Adipocyte (in vitro differentiated cells): Measurements from ENCODE around the gene NDUFS6.

ENCODE experiments used
- DNase-seq: peaks from one replicate; pipeline ENCODE4 v3.0.0-alpha.2; 2015; ENCODE audit warnings: low read depth
- H3K27me3 ChIP-seq: replicated peaks from 2 replicates; pipeline ENCODE4 v1.7.0; 2013; ENCODE audit warnings: mild to moderate bottlenecking, low read length, moderate library complexity; ENCODE audit not compliant: control insufficient read depth, insufficient read depth
- H3K36me3 ChIP-seq: 2 replicates; pipeline ENCODE4 v1.7.0; 2013; ENCODE audit warnings: low read length, mild to moderate bottlenecking, moderate library complexity; ENCODE audit not compliant: control insufficient read depth, insufficient read depth, severe bottlenecking
- H3K4me1 ChIP-seq: 2 replicates; pipeline ENCODE4 v1.7.0; 2013; ENCODE audit warnings: mild to moderate bottlenecking, low read length, moderate library complexity; ENCODE audit not compliant: control insufficient read depth, insufficient read depth
- H3K4me3 ChIP-seq: 2 replicates; pipeline ENCODE4 v1.7.0; 2013; ENCODE audit warnings: mild to moderate bottlenecking, low read length, moderate library complexity
- H3K9ac ChIP-seq: 2 replicates; pipeline ENCODE4 v1.7.0; 2013; ENCODE audit warnings: mild to moderate bottlenecking, low read length, moderate library complexity
- H3K9me3 ChIP-seq: 2 replicates; pipeline ENCODE4 v1.7.0; 2013; ENCODE audit warnings: mild to moderate bottlenecking, low read length, moderate library complexity; ENCODE audit not compliant: control insufficient read depth

NDUFS6 gene

DNA sequence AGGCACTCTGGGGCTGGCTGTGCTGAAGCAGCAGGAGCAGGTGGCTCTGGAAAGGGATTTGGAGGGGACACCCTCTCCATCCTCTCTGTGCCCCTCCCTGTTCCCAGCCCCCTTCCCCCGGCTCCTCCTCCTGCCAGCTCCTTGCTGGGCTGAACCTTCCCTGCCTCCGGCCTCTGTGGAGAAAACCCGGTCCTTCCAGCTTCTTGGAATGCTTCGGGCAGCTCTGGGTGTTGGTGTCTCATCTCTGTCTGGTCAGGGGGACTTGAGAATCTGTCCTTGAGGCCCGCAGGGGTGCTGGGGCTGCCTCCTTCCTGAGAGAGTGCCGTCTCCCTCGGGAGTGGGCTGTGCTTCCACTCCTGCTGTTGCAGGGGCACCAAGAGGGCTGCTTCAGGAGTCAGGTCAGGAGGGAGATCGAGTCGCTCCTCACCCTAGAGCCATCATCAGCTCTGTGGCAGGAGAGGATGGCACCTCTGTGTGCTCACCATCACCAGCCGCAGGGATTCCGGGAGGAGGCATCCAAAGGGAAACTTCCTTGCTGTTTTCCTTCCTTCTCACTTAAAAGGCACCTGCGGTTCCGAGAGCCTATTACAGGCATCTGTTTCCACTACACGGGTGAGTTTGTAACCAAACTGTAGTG lies 30.6 kb downstream of the NDUFS6 start:
- Histone ChIP-seq H3K27me3 (peaks cover 36% of the 10 kb centered on the region), H3K4me1 (no peaks in the 10 kb centered on the region)

GRCh38 chr5:1832511-1833250 lies 31.5 kb downstream of the NDUFS6 start:
- H3K4me1 ChIP-seq: no peaks in the 10 kb centered on the region
- H3K36me3 ChIP-seq: no peaks in the 10 kb centered on the region
- DNase-seq: no peak
- H3K4me3 ChIP-seq: no peak overlapping the region
- H3K27me3 ChIP-seq: peaks cover 43% of the 10 kb centered on the region
- H3K9ac ChIP-seq: no peak overlapping the region
- H3K9me3 ChIP-seq: no peaks in the 10 kb centered on the region

More for the DNA sequence above, 30.6 kb downstream of the NDUFS6 start:
- Histone ChIP-seq H3K9ac (no peak overlapping the region), H3K36me3 (no peaks in the 10 kb centered on the region), H3K9me3 (no peaks in the 10 kb centered on the region), H3K4me3 (no peak overlapping the region)
- no peak for DNase-seq

GRCh38 chr5:1833264-1834021 lies 32.2 kb downstream of the NDUFS6 start:
- Histone ChIP-seq H3K27me3 (peaks cover 43% of the 10 kb centered on the region), H3K4me3 (no peak overlapping the region), H3K36me3 (no peaks in the 10 kb centered on the region), H3K4me1 (no peaks in the 10 kb centered on the region), H3K9ac (no peak overlapping the region), H3K9me3 (no peaks in the 10 kb centered on the region)
- DNase-seq: no peak

GRCh38 chr5:1834022-1834551 lies 32.9 kb downstream of the NDUFS6 start:
- H3K9me3 ChIP-seq: no peaks in the 10 kb centered on the region
- no peak overlapping the region for H3K9ac ChIP-seq
- peaks cover 44% of the 10 kb centered on the region for H3K27me3 ChIP-seq
- H3K36me3 ChIP-seq: no peaks in the 10 kb centered on the region
- no peak for DNase-seq
- H3K4me3 ChIP-seq: no peak overlapping the region
- no peaks in the 10 kb centered on the region for H3K4me1 ChIP-seq

GRCh38 chr5:1834721-1835429 lies 33.7 kb downstream of the NDUFS6 start:
- Histone ChIP-seq H3K27me3 (peaks cover 52% of the 10 kb centered on the region), H3K4me1 (no peaks in the 10 kb centered on the region), H3K4me3 (no peak overlapping the region), H3K9me3 (no peaks in the 10 kb centered on the region), H3K36me3 (no peaks in the 10 kb centered on the region), H3K9ac (no peak overlapping the region)
- DNase-seq: no peak

GRCh38 chr5:1835431-1835830 lies 34.2 kb downstream of the NDUFS6 start:
- no peak for DNase-seq
- no peaks in the 10 kb centered on the region for H3K9me3 ChIP-seq
- H3K4me1 ChIP-seq: no peaks in the 10 kb centered on the region
- peaks cover 57% of the 10 kb centered on the region for H3K27me3 ChIP-seq
- H3K9ac ChIP-seq: no peak overlapping the region
- no peak overlapping the region for H3K4me3 ChIP-seq
- no peaks in the 10 kb centered on the region for H3K36me3 ChIP-seq

GRCh38 chr5:1836176-1836890 lies 35.1 kb downstream of the NDUFS6 start:
- H3K9me3 ChIP-seq: no peaks in the 10 kb centered on the region
- DNase-seq: no peak
- H3K4me3 ChIP-seq: no peak overlapping the region
- peaks cover 65% of the 10 kb centered on the region for H3K27me3 ChIP-seq
- no peak overlapping the region for H3K9ac ChIP-seq
- no peaks in the 10 kb centered on the region for H3K36me3 ChIP-seq
- H3K4me1 ChIP-seq: no peaks in the 10 kb centered on the region

DNA sequence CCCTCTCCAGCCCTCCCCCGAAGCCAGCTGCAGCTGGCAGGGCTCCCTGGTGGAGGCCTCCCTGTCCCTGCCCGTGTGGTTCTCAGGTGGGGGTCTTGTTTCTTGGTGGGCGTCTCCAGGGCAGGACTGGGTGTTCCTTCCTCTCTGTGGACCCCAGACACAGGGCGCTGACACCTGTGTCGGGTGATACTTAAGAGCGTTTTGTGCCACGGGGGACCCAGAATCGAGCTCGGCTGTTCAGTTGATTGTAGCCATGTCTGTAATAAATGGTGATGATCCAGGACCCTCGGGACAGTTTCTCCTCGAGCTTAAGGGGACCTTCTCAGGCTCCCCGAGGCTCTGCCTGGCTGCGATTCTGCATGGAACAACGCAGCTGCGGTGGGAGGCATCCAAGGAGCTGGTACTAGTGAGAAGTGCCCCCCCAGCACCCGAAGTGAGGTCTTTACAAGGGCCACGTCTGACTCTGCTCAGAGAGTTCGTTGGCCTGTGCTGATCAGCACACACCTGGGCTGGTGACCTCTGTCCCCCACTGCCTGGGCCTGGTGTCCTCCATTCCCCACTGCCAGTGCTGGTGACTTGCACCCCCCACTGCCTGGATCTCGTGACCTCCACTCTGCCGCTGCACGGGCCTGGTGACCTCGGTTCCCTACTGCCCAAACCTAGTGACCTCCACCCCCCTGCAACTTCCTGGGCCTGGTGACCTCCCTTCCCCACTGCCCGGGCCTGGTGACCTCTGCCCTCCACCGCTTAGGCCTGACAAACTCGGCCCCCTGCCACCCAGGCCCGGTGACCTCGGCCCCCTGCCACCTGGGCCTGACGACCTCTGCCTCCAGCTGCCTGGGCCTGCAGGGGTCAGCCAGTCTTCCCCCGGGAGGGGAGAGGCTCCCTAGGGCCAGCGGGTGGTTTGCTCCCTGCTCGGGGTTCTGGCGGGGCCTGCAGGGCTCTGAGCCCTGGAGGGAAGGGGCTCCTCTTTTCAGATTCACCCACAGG lies 36.0 kb downstream of the NDUFS6 start:
- H3K4me1 ChIP-seq: no peaks in the 10 kb centered on the region
- H3K9me3 ChIP-seq: no peaks in the 10 kb centered on the region
- H3K27me3 ChIP-seq: peaks cover 70% of the 10 kb centered on the region
- H3K36me3 ChIP-seq: no peaks in the 10 kb centered on the region
- DNase-seq: no peak
- no peak overlapping the region for H3K4me3 ChIP-seq
- H3K9ac ChIP-seq: no peak overlapping the region

- Histone ChIP-seq H3K4me1 (no peaks in the 10 kb centered on the region), H3K9ac (no peak overlapping the region), H3K9me3 (no peaks in the 10 kb centered on the region), H3K27me3 (peaks cover 73% of the 10 kb centered on the region), H3K36me3 (no peaks in the 10 kb centered on the region), H3K4me3 (no peak overlapping the region)
- no peak for DNase-seq
Measured at GRCh38 chr5:1838013-1838412, 36.8 kb downstream of the NDUFS6 start.
